ENCODE data around the gene SYNPR.

GRCh38 chr3:63582943-63583500 lies 304.9 kb downstream of the SYNPR start:
- no peak for TF ChIP-seq CTCF (IDR thresholded peaks at IDR 0.05)
- no peak for TF ChIP-seq POLR2A (IDR thresholded peaks at IDR 0.05)

Data from right lobe of liver (tissue), 4 donors.